MM.1S (cell line): Measurements from ENCODE around the gene WWC2.

Source experiments
- DNase-seq: peaks from one replicate; pipeline ENCODE4 v3.0.0-alpha.2; 2015
- H2AFZ ChIP-seq: fragments of 300-600 bp; sonication (generic); 2 replicates; pipeline ENCODE4 v1.6.0; 2016; ENCODE audit warnings: antibody characterized with exemption, low read length
- H3F3A ChIP-seq: fragments of 300-600 bp; sonication (generic); 2 replicates; pipeline ENCODE4 v1.6.1; 2016; ENCODE audit warnings: mild to moderate bottlenecking, antibody characterized with exemption, low read length, moderate library complexity, mixed read lengths; ENCODE audit not compliant: insufficient read depth
- H3K27ac ChIP-seq: fragments of 300-600 bp; sonication (generic); 2 replicates; pipeline ENCODE4 v1.5.1; 2016; ENCODE audit warnings: mild to moderate bottlenecking, low read length
- H3K27me3 ChIP-seq: fragments of 300-600 bp; sonication (generic); replicated peaks from 2 replicates; pipeline ENCODE4 v1.6.0; 2016; ENCODE audit warnings: low read length; ENCODE audit not compliant: insufficient read depth
- H3K36me3 ChIP-seq: fragments of 300-600 bp; sonication (generic); replicated peaks from 2 replicates; pipeline ENCODE4 v1.6.1; 2016; ENCODE audit warnings: mild to moderate bottlenecking, low read length, mixed read lengths; ENCODE audit not compliant: insufficient read depth
- H3K4me1 ChIP-seq: fragments of 300-600 bp; sonication (generic); 2 replicates; pipeline ENCODE4 v1.6.1; 2016; ENCODE audit warnings: low read length, mixed read lengths
- H3K4me2 ChIP-seq: fragments of 300-600 bp; sonication (generic); 2 replicates; pipeline ENCODE4 v1.6.0; 2016; ENCODE audit warnings: low read depth, low read length
- H3K4me3 ChIP-seq: fragments of 300-600 bp; sonication (generic); 2 replicates; pipeline ENCODE4 v1.5.1; 2016; ENCODE audit warnings: low read length, mixed read lengths
- H3K79me2 ChIP-seq: fragments of 300-600 bp; sonication (generic); 2 replicates; pipeline ENCODE4 v1.6.1; 2016; ENCODE audit warnings: mixed run types, low read length, mixed read lengths
- H3K9ac ChIP-seq: fragments of 300-600 bp; sonication (generic); 2 replicates; pipeline ENCODE4 v1.6.1; 2016; ENCODE audit warnings: low read length, mixed read lengths
- H3K9me2 ChIP-seq: fragments of 300-600 bp; sonication (generic); replicated peaks from 2 replicates; pipeline ENCODE4 v1.6.1; 2016; ENCODE audit warnings: mild to moderate bottlenecking, low read length, mixed read lengths; ENCODE audit not compliant: insufficient read depth
- H3K9me3 ChIP-seq: fragments of 300-600 bp; sonication (generic); replicated peaks from 2 replicates; pipeline ENCODE4 v1.6.1; 2016; ENCODE audit warnings: mild to moderate bottlenecking, low read length, mixed read lengths; ENCODE audit not compliant: insufficient read depth
- H4K20me1 ChIP-seq: fragments of 300-600 bp; sonication (generic); 2 replicates; pipeline ENCODE4 v1.6.1; 2016; ENCODE audit warnings: mild to moderate bottlenecking, low read length, moderate library complexity, mixed read lengths; ENCODE audit not compliant: insufficient read depth
- CTCF ChIP-seq: fragments of 300-600 bp; sonication (generic); IDR thresholded peaks from 2 replicates; pipeline ENCODE4 v1.5.1; 2016; ENCODE audit warnings: antibody characterized with exemption, low read length, mixed read lengths
- EZH2 ChIP-seq: fragments of 300-600 bp; sonication (generic); optimal IDR thresholded peaks from 2 replicates; pipeline ENCODE3; 2017; ENCODE audit warnings: low read depth, mild to moderate bottlenecking, antibody characterized with exemption, low read length, mixed read lengths
- EZH2phosphoT487 ChIP-seq: fragments of 300-600 bp; sonication (generic); IDR thresholded peaks from 2 replicates; pipeline ENCODE4 v1.6.1; 2018; ENCODE audit warnings: antibody characterized with exemption, low read length

WWC2 gene

GRCh38 chr4:183171484-183172267 lies 72.6 kb downstream of the WWC2 start:
- Histone ChIP-seq H3K4me2 (no peak overlapping the region), H3K4me1 (no peaks in the 10 kb centered on the region), H3K4me3 (no peak overlapping the region), H3K36me3 (no peaks in the 10 kb centered on the region), H3F3A (no peaks in the 10 kb centered on the region), H2AFZ (no peak overlapping the region), H3K79me2 (no peaks in the 10 kb centered on the region), H3K9me3 (no peaks in the 10 kb centered on the region), H3K27ac (no peak overlapping the region), H3K9ac (no peak overlapping the region), H3K27me3 (no peaks in the 10 kb centered on the region), H4K20me1 (no peaks in the 10 kb centered on the region), H3K9me2 (no peaks in the 10 kb centered on the region)
- no peak for DNase-seq
- TF ChIP-seq EZH2, result no peak
- no peak for TF ChIP-seq EZH2phosphoT487
- TF ChIP-seq CTCF, result no peak

- H3F3A ChIP-seq, result no peaks in the 10 kb centered on the region
- H3K4me3 ChIP-seq, result no peak overlapping the region
- H3K27ac ChIP-seq, result no peak overlapping the region
- DNase-seq, result no peak
- TF ChIP-seq EZH2, result no peak
- no peak for TF ChIP-seq CTCF
- TF ChIP-seq EZH2phosphoT487, result no peak
- H3K9me3 ChIP-seq, result no peaks in the 10 kb centered on the region
- H3K9me2 ChIP-seq, result no peaks in the 10 kb centered on the region
- no peaks in the 10 kb centered on the region for H3K36me3 ChIP-seq
- H3K79me2 ChIP-seq, result no peaks in the 10 kb centered on the region
- H4K20me1 ChIP-seq, result no peaks in the 10 kb centered on the region
- H3K4me1 ChIP-seq, result no peaks in the 10 kb centered on the region
- no peak overlapping the region for H3K9ac ChIP-seq
- H3K4me2 ChIP-seq, result no peak overlapping the region
- no peaks in the 10 kb centered on the region for H3K27me3 ChIP-seq
- no peak overlapping the region for H2AFZ ChIP-seq
Observed at GRCh38 chr4:183172881-183173280, 73.8 kb downstream of the WWC2 start.

- Histone ChIP-seq H3K36me3 (no peaks in the 10 kb centered on the region), H3K4me2 (no peak overlapping the region), H3K9me2 (no peaks in the 10 kb centered on the region), H3K27me3 (no peaks in the 10 kb centered on the region), H3K4me1 (no peaks in the 10 kb centered on the region), H2AFZ (no peak overlapping the region), H3K9ac (no peak overlapping the region), H4K20me1 (no peaks in the 10 kb centered on the region), H3K79me2 (no peaks in the 10 kb centered on the region), H3K4me3 (no peak overlapping the region), H3K27ac (no peak overlapping the region), H3F3A (no peaks in the 10 kb centered on the region), H3K9me3 (no peaks in the 10 kb centered on the region)
- no peak for DNase-seq
- TF ChIP-seq EZH2phosphoT487, result no peak
- no peak for TF ChIP-seq EZH2
- no peak for TF ChIP-seq CTCF
Observed at GRCh38 chr4:183173580-183174526, 74.8 kb downstream of the WWC2 start.
